ENCODE measurements around the gene ACO2. TPM values are rescaled to one million over a fixed set of nuclear protein-coding genes. Genes with fewer than 3 reads are reported as not detected.

ACO2 gene
- total RNA-seq, 4 donors from 2014 or later: 164 to 351 (median 255) TPM

- Histone ChIP-seq H3K27me3 (no peaks in the 10 kb centered on the region), H3K4me1 (no peaks in the 10 kb centered on the region), H3K36me3 (no peaks in the 10 kb centered on the region), H3K4me3 (no peak overlapping the region), H3K27ac (no peak overlapping the region), H3K9me3 (no peaks in the 10 kb centered on the region)
- DNase-seq: no peak
- TF ChIP-seq POLR2A (IDR thresholded peaks at IDR 0.05): no peak
- TF ChIP-seq POLR2AphosphoS5 (IDR thresholded peaks at IDR 0.05): no peak
- no peak for TF ChIP-seq CTCF (IDR thresholded peaks at IDR 0.05)
- TF ChIP-seq EP300 (IDR thresholded peaks at IDR 0.05; ENCODE audit: low read depth): no peak
- in situ Hi-C loops (cut with MboI; ENCODE audit: low pct_ligation_motif_present in 1 of 4, low pct_unique_long_range_greater_than_20kb in 1 of 4, low sequenced_read_pairs in 3 of 4) (no loop called here), intact Hi-C loops (cut with DNase I; ENCODE audit: low total_unique reads) (no loop called here)
- 77 to 78% methylated on average over 7 to 12 of the region's 12 CpGs for WGBS, 2 donors (ENCODE audit: low coverage in 1 of 2)
Observed at GRCh38 chr22:41550952-41551491, 82.1 kb downstream of the ACO2 start.

- no peak overlapping the region for H3K27ac ChIP-seq
- intact Hi-C loops (cut with DNase I; ENCODE audit: low total_unique reads): no loop called here
- in situ Hi-C loops (cut with MboI; ENCODE audit: low pct_ligation_motif_present in 1 of 4, low pct_unique_long_range_greater_than_20kb in 1 of 4, low sequenced_read_pairs in 3 of 4): no loop called here
Observed at GRCh38 chr22:41551877-41552582, 83.1 kb downstream of the ACO2 start.

GRCh38 chr22:41555325-41555982 lies 86.5 kb downstream of the ACO2 start:
- in situ Hi-C loops (cut with MboI; ENCODE audit: low pct_ligation_motif_present in 1 of 4, low pct_unique_long_range_greater_than_20kb in 1 of 4, low sequenced_read_pairs in 3 of 4): no loop called here
- Histone ChIP-seq H3K27ac (no peak overlapping the region), H3K27me3 (peaks cover 4% of the 10 kb centered on the region), H3K4me3 (no peak overlapping the region), H3K36me3 (no peaks in the 10 kb centered on the region), H3K9me3 (no peaks in the 10 kb centered on the region), H3K4me1 (peaks cover 4 to 17% (median 8%) of the 10 kb centered on the region in 4 donors)
- intact Hi-C loops (cut with DNase I; ENCODE audit: low total_unique reads): no loop called here
- TF ChIP-seq POLR2A (IDR thresholded peaks at IDR 0.05): no peak
- TF ChIP-seq EP300 (IDR thresholded peaks at IDR 0.05; ENCODE audit: low read depth): no peak
- TF ChIP-seq POLR2AphosphoS5 (IDR thresholded peaks at IDR 0.05): no peak
- TF ChIP-seq CTCF (IDR thresholded peaks at IDR 0.05): no peak
- 59 to 73% methylated on average over 3 to 7 of the region's 7 CpGs for WGBS, 2 donors (ENCODE audit: low coverage in 1 of 2)
- no peak for DNase-seq

More at GRCh38 chr22:41551877-41552582, 83.1 kb downstream of the ACO2 start:
- Histone ChIP-seq H3K9me3 (no peaks in the 10 kb centered on the region), H3K4me1 (peaks cover 2 to 4% (median 3%) of the 10 kb centered on the region in 4 donors), H3K4me3 (no peak overlapping the region), H3K27me3 (no peaks in the 10 kb centered on the region), H3K36me3 (no peaks in the 10 kb centered on the region)
- no peak for TF ChIP-seq CTCF (IDR thresholded peaks at IDR 0.05)
- DNase-seq: no peak
- 56 to 58% methylated on average over 7 to 11 of the region's 11 CpGs for WGBS, 2 donors (ENCODE audit: low coverage in 1 of 2)

GRCh38 chr22:41556561-41556960 lies 87.6 kb downstream of the ACO2 start:
- H3K9me3 ChIP-seq: no peaks in the 10 kb centered on the region
- no peaks in the 10 kb centered on the region for H3K36me3 ChIP-seq
- intact Hi-C loops (cut with DNase I; ENCODE audit: low total_unique reads): no loop called here
- H3K27me3 ChIP-seq: peaks cover 7% of the 10 kb centered on the region
- TF ChIP-seq CTCF (IDR thresholded peaks at IDR 0.05) (no peak), POLR2AphosphoS5 (IDR thresholded peaks at IDR 0.05) (no peak), POLR2A (IDR thresholded peaks at IDR 0.05) (no peak), EP300 (IDR thresholded peaks at IDR 0.05; ENCODE audit: low read depth) (no peak)
- WGBS, 2 donors (ENCODE audit: low coverage in 1 of 2): 90 to 94% methylated on average over 4 to 10 of the region's 10 CpGs
- DNase-seq: no peak
- no peak overlapping the region for H3K4me3 ChIP-seq
- in situ Hi-C loops (cut with MboI; ENCODE audit: low pct_ligation_motif_present in 1 of 4, low pct_unique_long_range_greater_than_20kb in 1 of 4, low sequenced_read_pairs in 3 of 4): no loop called here
- H3K4me1 ChIP-seq: peaks cover 4 to 18% (median 8%) of the 10 kb centered on the region in 4 donors
- H3K27ac ChIP-seq: peak overlapping the region in 2 of 4 donors; percentile 46 to 49
